Measurements from ENCODE around the gene STK17B. TPM values are rescaled to one million over a fixed set of nuclear protein-coding genes. Genes with fewer than 3 reads are reported as not detected.

The STK17B gene
- total and polyA plus RNA-seq, 2 of the 8 experiments (the other 6 are each of a cell fraction or from before 2014, with no cell fraction given), result 1.8 to 10.5 TPM

GRCh38 chr2:196214156-196214555 lies 42.8 kb upstream of the STK17B start:
- H3K9me3 ChIP-seq (ENCODE audit: insufficient read depth in 2 of 2, low read depth in 1 of 2, low read length in 1 of 2), result no peaks in the 10 kb centered on the region
- H4K91ac ChIP-seq (replicated peaks; ENCODE audit: insufficient read length, low read length), result no peak overlapping the region
- no peaks in the 10 kb centered on the region for H4K20me1 ChIP-seq (replicated peaks in 1 of 2; ENCODE audit: control insufficient read depth in 1 of 2, insufficient read depth in 2 of 2, low read length in 2 of 2)
- ChIA-PET POLR2A (ENCODE audit: partially characterized antibody) (no interaction called here), CTCF (ENCODE audit: partially characterized antibody) (interaction anchor here (0.9 kb wide), 1 partner anchor 62 kb away, joined by 5 read pairs; no protein-coding TSS in a partner anchor)
- peaks cover 0 to 3% (median 0%) of the 10 kb centered on the region in 4 experiments; a peak in 1 of 7 replicates for H3K4me1 ChIP-seq (replicated peaks in 1 of 4; ENCODE audit: control insufficient read depth in 3 of 4, insufficient read depth in 4 of 4, low read length in 3 of 4)
- no peak overlapping the region for H3K18ac ChIP-seq (ENCODE audit: extremely low read depth, low read length)
- H2AFZ ChIP-seq (ENCODE audit: low read length), result no peak overlapping the region
- no peak overlapping the region for H2BK20ac ChIP-seq (ENCODE audit: low read length)
- no peak overlapping the region for H3K4ac ChIP-seq (replicated peaks; ENCODE audit: insufficient read length, low read depth, low read length)
- FAIRE-seq (no peak), DNase-seq (ENCODE audit: low read depth in 1 of 2, low spot score in 2 of 2) (no peak)
- no peak overlapping the region for H2BK5ac ChIP-seq (ENCODE audit: low read depth, low read length)
- no peak overlapping the region for H4K8ac ChIP-seq (ENCODE audit: extremely low read depth, insufficient read depth, low read length)
- no peaks in the 10 kb centered on the region for H3K36me3 ChIP-seq (ENCODE audit: control insufficient read depth in 2 of 4, insufficient read depth in 4 of 4, low read length in 3 of 4)
- H3K79me1 ChIP-seq (ENCODE audit: low read depth, low read length), result no peaks in the 10 kb centered on the region
- no peak overlapping the region for H2AK5ac ChIP-seq (ENCODE audit: low read depth, low read length)
- H3K23me2 ChIP-seq (ENCODE audit: low read depth, low read length), result no peaks in the 10 kb centered on the region; the same call in 1 of the 2 replicates
- no peak overlapping the region for H3K4me3 ChIP-seq (ENCODE audit: extremely low read depth in 1 of 4, insufficient read depth in 2 of 4, low read depth in 3 of 4, low read length in 4 of 4)
- no peak overlapping the region for H3K14ac ChIP-seq (ENCODE audit: insufficient read length)
- no peak overlapping the region for H3K9ac ChIP-seq (replicated peaks in 1 of 4; ENCODE audit: extremely low read depth in 1 of 4, low read depth in 3 of 4, low read length in 3 of 4)
- no peak overlapping the region for H3K27ac ChIP-seq (ENCODE audit: low read depth, low read length)
- no peaks in the 10 kb centered on the region for H3K79me2 ChIP-seq (ENCODE audit: control insufficient read depth in 1 of 2, insufficient read depth in 2 of 2, low read length in 2 of 2)
- H3K23ac ChIP-seq (ENCODE audit: insufficient read length), result no peak overlapping the region
- H2BK15ac ChIP-seq (ENCODE audit: low read length), result no peak overlapping the region
- H3K56ac ChIP-seq (replicated peaks; ENCODE audit: insufficient read length, low read depth, low read length), result no peak overlapping the region
- H3K27me3 ChIP-seq (replicated peaks in 1 of 4; ENCODE audit: control insufficient read depth in 3 of 4, extremely low read depth in 1 of 4, insufficient read depth in 3 of 4, low read length in 3 of 4), result no peaks in the 10 kb centered on the region
- H3K4me2 ChIP-seq (ENCODE audit: insufficient read depth in 1 of 2, low read depth in 2 of 2, low read length in 2 of 2), result no peak overlapping the region
- H4K5ac ChIP-seq (ENCODE audit: insufficient read length, low read depth, low read length), result no peak overlapping the region
- H2BK120ac ChIP-seq (replicated peaks; ENCODE audit: low read depth, low read length), result no peak overlapping the region
- no peak overlapping the region for H2BK12ac ChIP-seq (ENCODE audit: low read depth, low read length)
- TF ChIP-seq CTBP2 (IDR thresholded peaks at IDR 0.05; ENCODE audit: borderline replicate concordance, insufficient read depth, insufficient read length, low read length) (no peak), BACH1 (IDR thresholded peaks at IDR 0.05; ENCODE audit: low read length) (no peak), ZNF274 (IDR thresholded peaks at IDR 0.05; ENCODE audit: borderline replicate concordance, extremely low read depth, low read length) (no peak), RXRA (IDR thresholded peaks at IDR 0.05; ENCODE audit: insufficient read depth, low read depth, low read length) (no peak), HDAC2 (IDR thresholded peaks at IDR 0.05; ENCODE audit: borderline replicate concordance in 1 of 2, low read depth in 2 of 2, low read length in 2 of 2) (no peak), CREB1 (IDR thresholded peaks at IDR 0.05) (no peak), ATF3 (IDR thresholded peaks at IDR 0.05; ENCODE audit: insufficient read depth, low read depth, low read length) (no peak), RNF2 (IDR thresholded peaks at IDR 0.05; ENCODE audit: borderline replicate concordance, low read depth, low read length, missing control alignments, poor library complexity, severe bottlenecking) (no peak), SAP30 (IDR thresholded peaks at IDR 0.05; ENCODE audit: insufficient read depth, insufficient replicate concordance, low read length) (no peak), RFX5 (IDR thresholded peaks at IDR 0.05; ENCODE audit: borderline replicate concordance, low read depth, low read length) (no peak), NANOG (IDR thresholded peaks at IDR 0.05; ENCODE audit: insufficient read depth, low read depth, low read length, poor library complexity, severe bottlenecking) (no peak), RAD21 (IDR thresholded peaks at IDR 0.05 in 1 of 2, conservative IDR thresholded peaks at IDR 0.05 in 1 of 2; ENCODE audit: low read depth in 2 of 2, low read length in 2 of 2) (no peak), SP1 (IDR thresholded peaks at IDR 0.05; ENCODE audit: low read depth, low read length) (no peak)

All from H1 (cell line).